ENCODE results near the gene E2F7.

The E2F7 gene

DNA sequence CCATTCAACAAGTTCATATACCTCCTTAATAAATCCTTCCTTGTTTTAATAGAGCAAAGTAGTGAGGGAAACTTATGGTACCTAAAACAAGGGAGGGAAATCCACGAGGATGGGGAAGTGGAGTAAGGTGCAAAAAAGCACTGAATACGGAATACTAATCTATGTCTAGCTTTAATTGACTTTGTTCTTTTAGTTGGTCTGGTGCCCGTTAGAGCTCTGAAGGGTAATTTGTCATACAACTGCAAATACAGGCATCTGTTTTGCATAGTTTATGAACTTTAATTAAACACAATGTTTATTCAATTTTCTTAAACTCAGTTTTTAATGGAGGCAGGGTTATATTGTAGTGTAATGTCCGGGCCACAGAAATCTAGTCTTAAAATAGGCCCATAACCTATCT is 67.0 kb downstream of the E2F7 start:
- Histone ChIP-seq H3K27me3 (ENCODE audit: insufficient read depth, low read length) (no peaks in the 10 kb centered on the region), H2AFZ (ENCODE audit: low read length) (no peak overlapping the region), H3K4me2 (ENCODE audit: low read length) (no peak overlapping the region), H3K4me1 (ENCODE audit: insufficient read depth, low read length, severe bottlenecking) (no peaks in the 10 kb centered on the region), H3K27ac (ENCODE audit: low read depth, low read length, poor library complexity, severe bottlenecking) (no peak overlapping the region), H3K4me3 (ENCODE audit: low read depth, low read length, poor library complexity, severe bottlenecking) (no peak overlapping the region), H3K9me3 (ENCODE audit: low read length) (no peaks in the 10 kb centered on the region), H3F3A (ENCODE audit: insufficient read depth, low read length) (no peaks in the 10 kb centered on the region), H3K9ac (ENCODE audit: low read length) (no peak overlapping the region), H4K20me1 (ENCODE audit: insufficient read depth, low read length) (no peaks in the 10 kb centered on the region), H3K9me2 (ENCODE audit: low read depth, low read length) (no peaks in the 10 kb centered on the region), H3K79me2 (ENCODE audit: insufficient read depth, low read length) (no peaks in the 10 kb centered on the region), H3K36me3 (ENCODE audit: insufficient read depth, low read length) (no peaks in the 10 kb centered on the region)
- TF ChIP-seq EZH2 (IDR thresholded peaks at IDR 0.05; ENCODE audit: borderline replicate concordance, low read length) = no peak
- TF ChIP-seq, protein P1, sequence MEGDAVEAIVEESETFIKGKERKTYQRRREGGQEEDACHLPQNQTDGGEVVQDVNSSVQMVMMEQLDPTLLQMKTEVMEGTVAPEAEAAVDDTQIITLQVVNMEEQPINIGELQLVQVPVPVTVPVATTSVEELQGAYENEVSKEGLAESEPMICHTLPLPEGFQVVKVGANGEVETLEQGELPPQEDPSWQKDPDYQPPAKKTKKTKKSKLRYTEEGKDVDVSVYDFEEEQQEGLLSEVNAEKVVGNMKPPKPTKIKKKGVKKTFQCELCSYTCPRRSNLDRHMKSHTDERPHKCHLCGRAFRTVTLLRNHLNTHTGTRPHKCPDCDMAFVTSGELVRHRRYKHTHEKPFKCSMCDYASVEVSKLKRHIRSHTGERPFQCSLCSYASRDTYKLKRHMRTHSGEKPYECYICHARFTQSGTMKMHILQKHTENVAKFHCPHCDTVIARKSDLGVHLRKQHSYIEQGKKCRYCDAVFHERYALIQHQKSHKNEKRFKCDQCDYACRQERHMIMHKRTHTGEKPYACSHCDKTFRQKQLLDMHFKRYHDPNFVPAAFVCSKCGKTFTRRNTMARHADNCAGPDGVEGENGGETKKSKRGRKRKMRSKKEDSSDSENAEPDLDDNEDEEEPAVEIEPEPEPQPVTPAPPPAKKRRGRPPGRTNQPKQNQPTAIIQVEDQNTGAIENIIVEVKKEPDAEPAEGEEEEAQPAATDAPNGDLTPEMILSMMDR (IDR thresholded peaks at IDR 0.05; ENCODE audit: low read length) = no peak

DNA sequence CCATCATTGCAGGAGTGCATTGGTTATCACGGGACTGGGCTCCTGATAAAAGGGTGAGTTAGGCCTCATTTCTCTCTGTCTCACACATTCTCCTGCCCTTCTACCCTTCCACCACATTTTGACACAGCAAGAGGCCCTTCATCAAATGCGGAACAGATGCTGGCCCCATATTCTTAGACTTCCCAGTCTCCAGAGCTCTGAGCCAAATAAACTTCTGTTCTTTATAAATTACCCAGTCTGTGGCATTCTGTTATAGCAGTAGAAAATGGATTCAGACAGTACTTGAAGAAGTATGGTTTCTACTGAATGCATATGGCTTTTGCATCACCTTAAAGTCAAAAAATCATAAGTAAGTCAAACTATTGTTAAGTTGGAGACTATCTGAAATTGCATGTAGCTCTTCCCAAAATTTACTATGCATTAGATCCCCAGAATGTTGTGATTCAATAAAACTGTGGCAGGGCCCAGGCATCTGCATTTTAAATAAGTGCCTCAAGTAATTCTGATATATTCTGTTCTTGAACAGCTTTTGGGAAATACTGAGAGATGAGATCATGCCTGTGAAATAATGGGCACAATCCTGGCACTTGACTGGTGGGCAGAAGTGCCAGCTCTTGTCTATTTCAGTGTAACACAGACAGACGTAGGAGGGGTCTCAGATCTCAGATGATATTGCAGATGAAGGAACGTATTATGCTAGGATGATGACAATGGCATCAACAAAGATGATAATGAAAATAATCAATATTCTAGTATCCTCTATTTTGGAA is 68.2 kb downstream of the E2F7 start:
- Histone ChIP-seq H3K9ac (ENCODE audit: low read length) (no peak overlapping the region), H3F3A (ENCODE audit: insufficient read depth, low read length) (no peaks in the 10 kb centered on the region), H3K27ac (ENCODE audit: low read depth, low read length, poor library complexity, severe bottlenecking) (no peak overlapping the region), H3K4me3 (ENCODE audit: low read depth, low read length, poor library complexity, severe bottlenecking) (no peak overlapping the region), H3K9me2 (ENCODE audit: low read depth, low read length) (no peaks in the 10 kb centered on the region), H3K4me1 (ENCODE audit: insufficient read depth, low read length, severe bottlenecking) (no peaks in the 10 kb centered on the region), H3K79me2 (ENCODE audit: insufficient read depth, low read length) (no peaks in the 10 kb centered on the region), H3K4me2 (ENCODE audit: low read length) (no peak overlapping the region), H3K36me3 (ENCODE audit: insufficient read depth, low read length) (no peaks in the 10 kb centered on the region), H2AFZ (ENCODE audit: low read length) (no peak overlapping the region), H4K20me1 (ENCODE audit: insufficient read depth, low read length) (no peaks in the 10 kb centered on the region), H3K9me3 (ENCODE audit: low read length) (no peaks in the 10 kb centered on the region), H3K27me3 (ENCODE audit: insufficient read depth, low read length) (no peaks in the 10 kb centered on the region)
- no peak for TF ChIP-seq EZH2 (IDR thresholded peaks at IDR 0.05; ENCODE audit: borderline replicate concordance, low read length)
- TF ChIP-seq, protein P1 (IDR thresholded peaks at IDR 0.05; ENCODE audit: low read length) = no peak

DNA sequence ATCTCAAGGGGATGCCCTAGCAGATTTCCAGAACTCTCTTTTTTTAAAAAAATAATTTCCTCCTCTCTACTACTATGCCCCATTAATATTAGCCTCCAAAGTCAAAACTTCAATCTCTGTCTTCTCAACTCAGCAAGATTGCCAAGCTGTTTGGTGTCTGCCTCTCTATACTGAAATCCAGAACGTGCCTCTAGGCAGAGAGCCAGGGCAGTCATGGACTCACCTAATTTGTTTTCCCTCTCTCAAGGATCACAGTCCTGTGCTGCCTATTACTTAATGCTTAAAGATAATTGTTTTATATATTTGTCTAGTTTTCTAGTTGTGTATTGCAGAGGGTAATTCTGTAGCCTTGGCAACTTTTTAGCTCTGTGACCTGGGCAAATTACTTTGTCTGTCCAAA is 74.7 kb downstream of the E2F7 start:
- no peaks in the 10 kb centered on the region for H3K27me3 ChIP-seq (ENCODE audit: insufficient read depth, low read length)
- H2AFZ ChIP-seq (ENCODE audit: low read length) = no peak overlapping the region
- no peak overlapping the region for H3K4me3 ChIP-seq (ENCODE audit: low read depth, low read length, poor library complexity, severe bottlenecking)
- H3K36me3 ChIP-seq (ENCODE audit: insufficient read depth, low read length) = no peaks in the 10 kb centered on the region
- H4K20me1 ChIP-seq (ENCODE audit: insufficient read depth, low read length) = no peaks in the 10 kb centered on the region
- H3K79me2 ChIP-seq (ENCODE audit: insufficient read depth, low read length) = no peaks in the 10 kb centered on the region
- no peak overlapping the region for H3K9ac ChIP-seq (ENCODE audit: low read length)
- no peaks in the 10 kb centered on the region for H3F3A ChIP-seq (ENCODE audit: insufficient read depth, low read length)
- H3K27ac ChIP-seq (ENCODE audit: low read depth, low read length, poor library complexity, severe bottlenecking) = no peak overlapping the region
- H3K9me2 ChIP-seq (ENCODE audit: low read depth, low read length) = no peaks in the 10 kb centered on the region
- TF ChIP-seq EZH2 (IDR thresholded peaks at IDR 0.05; ENCODE audit: borderline replicate concordance, low read length) = no peak
- TF ChIP-seq, protein P1 (IDR thresholded peaks at IDR 0.05; ENCODE audit: low read length) = no peak
- H3K9me3 ChIP-seq (ENCODE audit: low read length) = no peaks in the 10 kb centered on the region
- no peaks in the 10 kb centered on the region for H3K4me1 ChIP-seq (ENCODE audit: insufficient read depth, low read length, severe bottlenecking)
- H3K4me2 ChIP-seq (ENCODE audit: low read length) = no peak overlapping the region

All from OCI-LY1 (cell line).